GM23248 (cell line): ENCODE data around the gene IGFBPL1. TPM values are rescaled to one million over a fixed set of nuclear protein-coding genes. Genes with fewer than 3 reads are reported as not detected.
"Not testable (repeated sequence)": the region's sequence is repeated elsewhere in the genome, so short reads cannot be mapped to it uniquely, and the experiment has no call there.

Experiments
- DNase-seq: peaks from one replicate; pipeline ENCODE4 v3.0.0-alpha.2; 2015
- H2AFZ ChIP-seq: fragments of 200-600 bp; sonication (generic); 2 replicates; pipeline ENCODE4 v1.6.1; 2016; ENCODE audit warnings: antibody characterized with exemption
- H3F3A ChIP-seq: fragments of 200-600 bp; sonication (generic); 2 replicates; pipeline ENCODE4 v1.6.1; 2016; ENCODE audit warnings: mild to moderate bottlenecking, antibody characterized with exemption, mixed run types; ENCODE audit not compliant: insufficient read depth
- H3K27ac ChIP-seq: fragments of 200-600 bp; sonication (generic); 2 replicates; pipeline ENCODE4 v1.5.1; 2016; ENCODE audit warnings: mild to moderate bottlenecking
- H3K27me3 ChIP-seq: fragments of 200-600 bp; sonication (generic); replicated peaks from 2 replicates; pipeline ENCODE4 v1.6.1; 2016; ENCODE audit warnings: mild to moderate bottlenecking; ENCODE audit not compliant: insufficient read depth
- H3K36me3 ChIP-seq: fragments of 200-600 bp; sonication (generic); 2 replicates; pipeline ENCODE4 v1.6.1; 2016; ENCODE audit warnings: low read depth, mild to moderate bottlenecking
- H3K4me1 ChIP-seq: fragments of 200-600 bp; sonication (generic); 2 replicates; pipeline ENCODE4 v1.6.1; 2016; ENCODE audit warnings: mild to moderate bottlenecking; ENCODE audit not compliant: insufficient read depth
- H3K4me2 ChIP-seq: fragments of 200-600 bp; sonication (generic); one replicate; pipeline ENCODE4 v1.6.1; 2016; ENCODE audit warnings: mild to moderate bottlenecking; ENCODE audit not compliant: unreplicated experiment
- H3K4me3 ChIP-seq: fragments of 200-600 bp; sonication (generic); 2 replicates; pipeline ENCODE4 v1.5.1; 2016; ENCODE audit warnings: mild to moderate bottlenecking
- H3K79me2 ChIP-seq: fragments of 200-600 bp; sonication (generic); 2 replicates; pipeline ENCODE4 v1.6.1; 2016; ENCODE audit warnings: mild to moderate bottlenecking; ENCODE audit not compliant: insufficient read depth
- H3K9ac ChIP-seq: fragments of 200-600 bp; sonication (generic); 2 replicates; pipeline ENCODE4 v1.6.1; 2016; ENCODE audit warnings: mild to moderate bottlenecking
- H3K9me2 ChIP-seq: fragments of 200-600 bp; sonication (generic); 2 replicates; pipeline ENCODE4 v1.6.1; 2016; ENCODE audit warnings: mixed run types, mild to moderate bottlenecking, moderate library complexity; ENCODE audit not compliant: insufficient read depth
- H3K9me3 ChIP-seq: fragments of 200-600 bp; sonication (generic); one replicate; pipeline ENCODE4 v1.6.1; 2017; ENCODE audit warnings: low read depth
- H4K20me1 ChIP-seq: fragments of 200-600 bp; sonication (generic); 2 replicates; pipeline ENCODE4 v1.6.0; 2016; ENCODE audit not compliant: insufficient read depth
- EZH2 ChIP-seq: fragments of 200-600 bp; sonication (generic); IDR thresholded peaks from 2 replicates; pipeline ENCODE4 v1.6.1; 2018; ENCODE audit warnings: antibody characterized with exemption, mild to moderate bottlenecking; ENCODE audit not compliant: insufficient read depth, poor library complexity, severe bottlenecking
- EZH2phosphoT487 ChIP-seq: fragments of 200-600 bp; sonication (generic); IDR thresholded peaks from 2 replicates; pipeline ENCODE4 v1.6.1; 2018; ENCODE audit warnings: antibody characterized with exemption, moderate library complexity, mild to moderate bottlenecking, low read depth; ENCODE audit not compliant: insufficient read depth
- WGBS, 2 experiments: methylation state at CpG; one replicate each; pipeline ENCODE4 v1.1.6; 2015 to 2017; ENCODE audit warnings: low lambda C conversion rate in 2 of 2, low coverage in 1 of 2; ENCODE audit errors: missing lambda C conversion rate in 2 of 2; 5-methylcytosine and 5-hydroxymethylcytosine counted together
- in situ Hi-C: fragments of 300-500 bp; cut with MboI; formaldehyde crosslinking; loops from 2 replicates; pipeline ENCODE4 v1.15.0; 2020
- polyA plus RNA-seq: library from polyadenylated mRNA; unstranded; fragments of >200 nt; fragmentation: Nextera tagmentation; extraction: Ambion mirVana; gene quantifications from 2 replicates; pipeline ENCODE4 v1.2.1, GENCODE V29; 2016
- total RNA-seq: library from RNA; depleted of rRNA; stranded (reverse); fragments of >200 nt; shearing (Covaris generic); gene quantifications from 2 replicates; pipeline ENCODE4 v1.2.3, GENCODE V29; 2014

IGFBPL1 gene
- total and polyA plus RNA-seq, 2 experiments from 2014 or later, result 0.34 to 0.76 TPM

GRCh38 chr9:38401994-38402393, 22.3 kb downstream of the IGFBPL1 start:
- DNase-seq, result no peak
- Histone ChIP-seq H3K4me2 (no peak overlapping the region), H3K4me3 (no peak overlapping the region), H3K9me2 (no peaks in the 10 kb centered on the region), H3F3A (no peaks in the 10 kb centered on the region), H4K20me1 (no peaks in the 10 kb centered on the region), H3K9me3 (no peaks in the 10 kb centered on the region), H3K4me1 (peaks cover 6% of the 10 kb centered on the region; the same call in 1 of the 2 replicates), H3K9ac (no peak overlapping the region), H2AFZ (no peak overlapping the region), H3K36me3 (no peaks in the 10 kb centered on the region), H3K79me2 (no peaks in the 10 kb centered on the region), H3K27me3 (peaks cover 16% of the 10 kb centered on the region), H3K27ac (no peak overlapping the region)
- no peak for TF ChIP-seq EZH2
- no peak for TF ChIP-seq EZH2phosphoT487
- WGBS, 2 experiments, result 34 to 51% methylated on average over 6 of the region's 6 CpGs
- in situ Hi-C loops, result no loop called here

- H2AFZ ChIP-seq, H3K4me1 ChIP-seq, H3K9me2 ChIP-seq, H3K9ac ChIP-seq, H3F3A ChIP-seq, H3K4me2 ChIP-seq, H3K9me3 ChIP-seq, H3K27ac ChIP-seq, H3K36me3 ChIP-seq, DNase-seq, H4K20me1 ChIP-seq, H3K4me3 ChIP-seq: not testable (repeated sequence)
- 94 to 100% methylated on average over 1 of the region's 1 CpG for WGBS, 2 experiments
- in situ Hi-C loops, result loop anchor here (25.0 kb wide), 1 partner anchor 912 kb away; the partner anchor contains the start of gene POLR1E
- Histone ChIP-seq H3K79me2 (peaks cover 17% of the 10 kb centered on the region), H3K27me3 (peaks cover 11% of the 10 kb centered on the region)
These were observed 25.1 kb downstream of the IGFBPL1 start for GRCh38 chr9:38399191-38399590.

- Histone ChIP-seq H3K27ac (no peak overlapping the region), H3K9me2 (no peaks in the 10 kb centered on the region), H3K79me2 (peaks cover 32% of the 10 kb centered on the region), H3K4me2 (no peak overlapping the region), H3K36me3 (no peaks in the 10 kb centered on the region; the same call in 1 of the 2 replicates), H2AFZ (no peak overlapping the region), H3K9me3 (no peaks in the 10 kb centered on the region), H4K20me1 (no peaks in the 10 kb centered on the region), H3K4me3 (no peak overlapping the region), H3K9ac (no peak overlapping the region), H3F3A (no peaks in the 10 kb centered on the region), H3K27me3 (no peaks in the 10 kb centered on the region), H3K4me1 (0 out of 2 replicates have a peak, but pooled peaks cover 10% of the 10 kb centered on the region)
- 90 to 92% methylated on average over 10 of the region's 10 CpGs for WGBS, 2 experiments
- in situ Hi-C loops, result loop anchor here (25.0 kb wide), 1 partner anchor 909 kb away; the partner anchor contains the start of gene POLR1E
- no peak for DNase-seq
- TF ChIP-seq EZH2, result no peak
- TF ChIP-seq EZH2phosphoT487, result no peak
These were observed 27.9 kb downstream of the IGFBPL1 start for GRCh38 chr9:38396371-38396671.

- Histone ChIP-seq H3K9me3 (no peaks in the 10 kb centered on the region), H3K4me3 (no peak overlapping the region), H3K79me2 (peaks cover 32% of the 10 kb centered on the region), H3F3A (0 out of 2 replicates have a peak, but pooled peaks cover under 1% of the 10 kb centered on the region), H3K27ac (no peak overlapping the region), H3K9me2 (no peaks in the 10 kb centered on the region), H3K27me3 (no peaks in the 10 kb centered on the region), H3K36me3 (no peaks in the 10 kb centered on the region; the same call in 1 of the 2 replicates), H3K9ac (no peak overlapping the region), H3K4me1 (0 out of 2 replicates have a peak, but pooled peaks cover 10% of the 10 kb centered on the region), H4K20me1 (no peaks in the 10 kb centered on the region), H2AFZ (no peak overlapping the region), H3K4me2 (no peak overlapping the region)
- no peak for DNase-seq
- 92 to 93% methylated on average over 30 of the region's 30 CpGs for WGBS, 2 experiments
- in situ Hi-C loops, result loop anchor here (25.0 kb wide), 1 partner anchor 909 kb away; the partner anchor contains the start of gene POLR1E
- TF ChIP-seq EZH2, result no peak
- TF ChIP-seq EZH2phosphoT487, result no peak
These were observed 28.4 kb downstream of the IGFBPL1 start for GRCh38 chr9:38395653-38396370.
